Measurements from ENCODE around the gene RASIP1.
"Not testable (repeated sequence)": the region's sequence is repeated elsewhere in the genome, so short reads cannot be mapped to it uniquely, and the experiment has no call there.

RASIP1 gene

GRCh38 chr19:48698046-48698445, 42.4 kb downstream of the RASIP1 start:
- no peak for TF ChIP-seq CTCF (IDR thresholded peaks at IDR 0.05; ENCODE audit: insufficient read depth, low read depth, low read length, missing control alignments)
- H3K4me3 ChIP-seq (ENCODE audit: low read depth, low read length) = no peak overlapping the region
- no peak for DNase-seq (ENCODE audit: low read depth)

GRCh38 chr19:48696353-48697010, 43.9 kb downstream of the RASIP1 start:
- no peak for TF ChIP-seq CTCF (IDR thresholded peaks at IDR 0.05; ENCODE audit: insufficient read depth, low read depth, low read length, missing control alignments)

GRCh38 chr19:48695743-48696352, 44.6 kb downstream of the RASIP1 start, which contains the start of gene FUT2:
TSS of gene FUT2 (plus strand) at chr19:48695971. CDS start at chr19:48702957, 6,986 bp downstream.
- no peak within 1 kb of the TSS for H3K4me3 ChIP-seq (ENCODE audit: low read depth, low read length)
- TF ChIP-seq CTCF (IDR thresholded peaks at IDR 0.05; ENCODE audit: insufficient read depth, low read depth, low read length, missing control alignments) = no peak
- DNase-seq (ENCODE audit: low read depth) = no peak

More at GRCh38 chr19:48696353-48697010, 43.9 kb downstream of the RASIP1 start:
- DNase-seq (ENCODE audit: low read depth) = no peak
- no peak overlapping the region for H3K4me3 ChIP-seq (ENCODE audit: low read depth, low read length)

- H3K4me3 ChIP-seq (ENCODE audit: low read depth, low read length); DNase-seq (ENCODE audit: low read depth): not testable (repeated sequence)
These were observed 46.8 kb downstream of the RASIP1 start for GRCh38 chr19:48693629-48694028.

- no peak overlapping the region for H3K4me3 ChIP-seq (ENCODE audit: low read depth, low read length)
- TF ChIP-seq CTCF (IDR thresholded peaks at IDR 0.05; ENCODE audit: insufficient read depth, low read depth, low read length, missing control alignments) = no peak
- DNase-seq (ENCODE audit: low read depth) = no peak
These were observed 51.0 kb downstream of the RASIP1 start for GRCh38 chr19:48689449-48689848.

GRCh38 chr19:48687776-48688175, 52.6 kb downstream of the RASIP1 start:
- TF ChIP-seq CTCF (IDR thresholded peaks at IDR 0.05; ENCODE audit: insufficient read depth, low read depth, low read length, missing control alignments) = no peak
- H3K4me3 ChIP-seq (ENCODE audit: low read depth, low read length) = no peak overlapping the region
- DNase-seq (ENCODE audit: low read depth) = no peak

GRCh38 chr19:48686637-48687036, 53.8 kb downstream of the RASIP1 start:
- not testable (repeated sequence) for DNase-seq (ENCODE audit: low read depth); H3K4me3 ChIP-seq (ENCODE audit: low read depth, low read length)

- TF ChIP-seq CTCF (IDR thresholded peaks at IDR 0.05; ENCODE audit: insufficient read depth, low read depth, low read length, missing control alignments) = no peak
- H3K4me3 ChIP-seq (ENCODE audit: low read depth, low read length) = no peak overlapping the region
- DNase-seq (ENCODE audit: low read depth) = no peak
These were observed 54.3 kb downstream of the RASIP1 start for GRCh38 chr19:48686088-48686487.

Data from GM12865 (cell line).